Ishikawa (cell line): ENCODE results near the gene TRPM3.

Experiments used
- CEBPB ChIP-seq: IDR thresholded peaks from 2 replicates; pipeline ENCODE4 v1.6.1; 2012
- CREB1 ChIP-seq: IDR thresholded peaks from 2 replicates; pipeline ENCODE4 v1.6.1; 2012; ENCODE audit warnings: low read depth
- EP300 ChIP-seq: IDR thresholded peaks from 2 replicates; pipeline ENCODE4 v1.6.1; 2012; ENCODE audit warnings: borderline replicate concordance
- MAX ChIP-seq: IDR thresholded peaks from 2 replicates; pipeline ENCODE4 v1.6.1; 2012
- REST ChIP-seq: IDR thresholded peaks from 2 replicates; pipeline ENCODE4 v1.6.1; 2012; ENCODE audit warnings: low read depth, mild to moderate bottlenecking
- TAF1 ChIP-seq: IDR thresholded peaks from 2 replicates; pipeline ENCODE4 v1.6.1; 2012; ENCODE audit warnings: low read depth, mild to moderate bottlenecking
- TEAD4 ChIP-seq: IDR thresholded peaks from 2 replicates; pipeline ENCODE4 v1.6.1; 2012
- YY1 ChIP-seq: IDR thresholded peaks from 2 replicates; pipeline ENCODE4 v1.6.1; 2012; ENCODE audit warnings: low read depth

GRCh38 chr9:70888471-70888870 is 232.9 kb downstream of the TRPM3 start:
- TF ChIP-seq REST (no peak), YY1 (no peak), TAF1 (no peak), EP300 (no peak), TEAD4 (no peak), CEBPB (no peak), CREB1 (no peak), MAX (no peak)
